Endothelial cell of coronary artery (primary cell): ENCODE results near the gene STS. TPM values are rescaled to one million over a fixed set of nuclear protein-coding genes. Genes with fewer than 3 reads are reported as not detected.

Experiments used
- total RNA-seq: library from RNA; depleted of rRNA; stranded (reverse); fragments of >200 nt; gene quantifications from 2 replicates; pipeline ENCODE4 v1.2.3, GENCODE V29; 2014

The STS gene
- total RNA-seq: 2.2 and 3.3 TPM in 2 replicates

GRCh38 chrX:7147413-7147977 lies at the start of gene STS:
TSS of gene STS (plus strand) at chrX:7147712. CDS start at chrX:7253200, 105,488 bp downstream.

DNA sequence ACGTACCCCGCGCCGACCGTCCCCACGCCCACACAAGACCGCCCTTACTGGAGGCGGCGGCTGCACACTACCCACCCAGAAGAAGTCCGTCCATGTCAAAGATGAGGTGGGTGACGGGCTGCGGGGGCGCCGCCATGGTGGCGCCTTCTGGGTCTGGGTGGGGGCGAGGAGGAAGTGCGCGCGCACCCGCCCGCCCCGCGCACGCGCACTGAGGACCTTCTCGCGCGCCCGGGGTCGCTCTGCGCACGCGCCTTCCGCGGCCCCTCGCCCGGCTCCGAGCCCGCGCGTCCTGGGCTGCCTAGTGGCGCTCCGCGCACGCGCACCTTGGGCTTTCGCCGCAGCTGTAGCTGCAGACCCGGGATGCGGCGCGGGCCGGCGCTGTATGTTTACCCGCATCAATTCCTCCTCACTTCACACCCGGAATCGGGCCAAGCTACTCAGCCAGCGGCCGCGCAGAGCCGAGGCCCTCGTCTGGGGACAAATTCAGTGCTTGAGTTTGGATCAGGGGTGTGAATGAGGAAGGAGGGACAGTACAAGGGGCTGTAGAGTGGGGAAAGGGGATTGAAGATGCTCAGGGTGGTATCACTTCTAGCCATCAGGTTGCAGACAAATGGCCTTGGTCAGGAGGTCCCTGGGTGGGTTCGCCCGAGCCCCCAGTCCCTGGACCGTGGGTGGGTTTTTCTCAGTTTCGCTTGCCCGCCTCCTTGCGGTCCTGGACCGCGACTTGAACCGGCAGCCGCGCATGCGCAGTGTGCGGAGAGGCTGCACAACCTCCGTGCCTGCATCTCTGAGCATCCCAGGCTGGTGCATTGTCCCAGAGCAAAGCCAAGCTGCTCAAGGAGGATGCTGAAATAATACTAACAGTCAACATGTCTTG lies 704 bp downstream of the STS start, which contains the start of gene PUDP:
Gene PUDP (minus strand): TSS at position 176 of the 877 bp plus-strand sequence. CDS start 40 bp downstream, at position 136.

Other genes with a start within 250 kb of the STS start
- gene PUDP, start 441 bp downstream of the STS start, total RNA-seq: 7.2 and 12.4 TPM in 2 replicates